ACC112 (cell line): Measurements from ENCODE around the gene JAKMIP2.
"Not testable (repeated sequence)": the region's sequence is repeated elsewhere in the genome, so short reads cannot be mapped to it uniquely, and the experiment has no call there.

Source experiments
- H2AFZ ChIP-seq: fragments of 200-600 bp; sonication (generic); one replicate; pipeline ENCODE4 v1.6.0; 2017; ENCODE audit warnings: antibody characterized with exemption, low read length; ENCODE audit not compliant: unreplicated experiment
- H3K27ac ChIP-seq: fragments of 200-600 bp; sonication (generic); 2 replicates; pipeline ENCODE4 v1.5.1; 2014; ENCODE audit warnings: low read depth, mild to moderate bottlenecking, antibody characterized with exemption, low read length, moderate library complexity
- H3K27me3 ChIP-seq: fragments of 200-600 bp; sonication (generic); 2 replicates; pipeline ENCODE4 v1.6.1; 2014; ENCODE audit warnings: mild to moderate bottlenecking, antibody characterized with exemption, low read length, moderate library complexity, mixed read lengths; ENCODE audit not compliant: insufficient read depth
- H3K36me3 ChIP-seq: fragments of 200-600 bp; sonication (generic); 2 replicates; pipeline ENCODE4 v1.6.1; 2016; ENCODE audit warnings: mild to moderate bottlenecking, antibody characterized with exemption, low read length, moderate library complexity, mixed read lengths; ENCODE audit not compliant: insufficient read depth
- H3K4me1 ChIP-seq: fragments of 200-600 bp; sonication (generic); one replicate; pipeline ENCODE4 v1.6.1; 2016; ENCODE audit warnings: low read length, mixed read lengths; ENCODE audit not compliant: insufficient read depth, unreplicated experiment, control insufficient read depth
- H3K4me3 ChIP-seq: fragments of 200-600 bp; sonication (generic); 2 replicates; pipeline ENCODE4 v1.5.1; 2014; ENCODE audit warnings: mild to moderate bottlenecking, low read depth, low read length
- H3K79me2 ChIP-seq: fragments of 200-600 bp; sonication (generic); one replicate; pipeline ENCODE4 v1.6.0; 2016; ENCODE audit warnings: low read length; ENCODE audit not compliant: control insufficient read depth, unreplicated experiment, insufficient read depth

JAKMIP2 gene

GRCh38 chr5:147813696-147814095 is 31.2 kb upstream of the JAKMIP2 start:
- Histone ChIP-seq H3K27ac (no peak overlapping the region), H3K36me3 (no peaks in the 10 kb centered on the region), H2AFZ (no peak overlapping the region), H3K79me2 (no peaks in the 10 kb centered on the region), H3K4me3 (no peak overlapping the region), H3K4me1 (no peaks in the 10 kb centered on the region), H3K27me3 (peaks cover 15% of the 10 kb centered on the region)

GRCh38 chr5:147809830-147810666 is 27.5 kb upstream of the JAKMIP2 start:
- Histone ChIP-seq H2AFZ (no peak overlapping the region), H3K4me1 (no peaks in the 10 kb centered on the region)

GRCh38 chr5:147805030-147805454 is 22.5 kb upstream of the JAKMIP2 start:
- H3K27me3 ChIP-seq = peaks cover 32% of the 10 kb centered on the region
- H3K36me3 ChIP-seq = no peaks in the 10 kb centered on the region
- no peak overlapping the region for H3K27ac ChIP-seq
- H3K4me3 ChIP-seq = no peak overlapping the region
- H2AFZ ChIP-seq = no peak overlapping the region
- no peaks in the 10 kb centered on the region for H3K4me1 ChIP-seq
- no peaks in the 10 kb centered on the region for H3K79me2 ChIP-seq

More at GRCh38 chr5:147809830-147810666, 27.5 kb upstream of the JAKMIP2 start:
- Histone ChIP-seq H3K27ac (no peak overlapping the region), H3K4me3 (no peak overlapping the region), H3K79me2 (no peaks in the 10 kb centered on the region), H3K36me3 (no peaks in the 10 kb centered on the region), H3K27me3 (no peaks in the 10 kb centered on the region; the same call in 1 of the 2 replicates)

- Histone ChIP-seq H3K79me2 (no peaks in the 10 kb centered on the region), H3K4me3 (no peak overlapping the region), H3K27me3 (peaks cover 39% of the 10 kb centered on the region), H3K36me3 (no peaks in the 10 kb centered on the region), H2AFZ (no peak overlapping the region), H3K27ac (no peak overlapping the region), H3K4me1 (no peaks in the 10 kb centered on the region)
These were observed 21.8 kb upstream of the JAKMIP2 start for GRCh38 chr5:147804334-147804733.

- Histone ChIP-seq H2AFZ (no peak overlapping the region), H3K27me3 (peaks cover 42% of the 10 kb centered on the region), H3K79me2 (no peaks in the 10 kb centered on the region), H3K36me3 (no peaks in the 10 kb centered on the region), H3K4me1 (no peaks in the 10 kb centered on the region), H3K27ac (no peak overlapping the region), H3K4me3 (no peak overlapping the region)
These were observed 21.4 kb upstream of the JAKMIP2 start for GRCh38 chr5:147803926-147804325.

- H3K27me3 ChIP-seq = peaks cover 48% of the 10 kb centered on the region
- H3K79me2 ChIP-seq, H3K36me3 ChIP-seq, H2AFZ ChIP-seq, H3K4me1 ChIP-seq, H3K27ac ChIP-seq, H3K4me3 ChIP-seq: not testable (repeated sequence)
These were observed 20.6 kb upstream of the JAKMIP2 start for GRCh38 chr5:147803161-147803560.

GRCh38 chr5:147801461-147801860 is 18.9 kb upstream of the JAKMIP2 start:
- Histone ChIP-seq H3K36me3 (no peaks in the 10 kb centered on the region), H3K4me1 (no peaks in the 10 kb centered on the region), H3K27ac (no peak overlapping the region), H3K79me2 (no peaks in the 10 kb centered on the region), H2AFZ (no peak overlapping the region), H3K27me3 (peaks cover 59% of the 10 kb centered on the region), H3K4me3 (no peak overlapping the region)

GRCh38 chr5:147800491-147800890 is 18.0 kb upstream of the JAKMIP2 start:
- H3K4me1 ChIP-seq = no peaks in the 10 kb centered on the region
- H3K27ac ChIP-seq = no peak overlapping the region
- H3K27me3 ChIP-seq = peaks cover 59% of the 10 kb centered on the region
- no peaks in the 10 kb centered on the region for H3K79me2 ChIP-seq
- no peak overlapping the region for H2AFZ ChIP-seq
- no peaks in the 10 kb centered on the region for H3K36me3 ChIP-seq
- H3K4me3 ChIP-seq = no peak overlapping the region

- Histone ChIP-seq H2AFZ (no peak overlapping the region), H3K4me3 (no peak overlapping the region), H3K27me3 (peaks cover 44% of the 10 kb centered on the region), H3K4me1 (no peaks in the 10 kb centered on the region), H3K36me3 (no peaks in the 10 kb centered on the region), H3K27ac (no peak overlapping the region), H3K79me2 (no peaks in the 10 kb centered on the region)
These were observed 14.2 kb upstream of the JAKMIP2 start for GRCh38 chr5:147796556-147797308.

GRCh38 chr5:147791181-147791580 is 8.7 kb upstream of the JAKMIP2 start:
- Histone ChIP-seq H3K4me1 (no peaks in the 10 kb centered on the region), H2AFZ (no peak overlapping the region), H3K36me3 (no peaks in the 10 kb centered on the region), H3K27me3 (peaks cover 9% of the 10 kb centered on the region; the same call in 1 of the 2 replicates), H3K27ac (no peak overlapping the region), H3K79me2 (no peaks in the 10 kb centered on the region), H3K4me3 (no peak overlapping the region)
